HCT116 (cell line): ENCODE measurements around the gene GMNN. TPM values are rescaled to one million over a fixed set of nuclear protein-coding genes. Genes with fewer than 3 reads are reported as not detected.

Source experiments
- ATAC-seq: fragments of 200-7000 bp; cut with Tn5 transposase; 2 replicates; pipeline ENCODE4 v1.9.1; 2020; ENCODE audit warnings: mild to moderate bottlenecking, moderate library complexity
- BruUV-seq: library from RNA; stranded (reverse); fragments of 400-500 nt; replicated peaks from 2 replicates; lab custom pipeline; 2021; lab: Mats Ljungman, UMichigan
- CTCF ChIA-PET: fragments of 300-600 bp; sonication (Branson Sonifier 250); formaldehyde crosslinking; loops from one replicate; lab custom pipeline; 2021; ENCODE audit warnings: antibody characterized with exemption; lab: Charles Lee
- POLR2A ChIA-PET: fragments of 300-600, 350-600 bp; sonication (Branson Sonifier 250); formaldehyde crosslinking; loops from one replicate; lab custom pipeline; 2021; ENCODE audit warnings: antibody characterized with exemption; lab: Charles Lee
- RAD21 ChIA-PET, 2 experiments: fragments of 300-600 bp; sonication (Branson Sonifier 250); formaldehyde crosslinking; loops; one replicate each; lab custom pipeline; 2023; ENCODE audit warnings: low total read pairs in 2 of 2; ENCODE audit not compliant: uncharacterized antibody in 2 of 2, unreplicated experiment in 2 of 2, low non-redundant PET in 1 of 2; lab: Charles Lee
- DNase-seq: peaks from one replicate; pipeline ENCODE4 v3.0.0-alpha.2; 2010; ENCODE audit warnings: low read depth, low spot score
- H2AFZ ChIP-seq: fragments of 200-600 bp; shearing (Covaris generic), sonication (generic); 2 replicates; pipeline ENCODE4 v1.6.1; 2017; ENCODE audit warnings: low read depth, mixed run types, mixed read lengths, antibody characterized with exemption, low read length; ENCODE audit not compliant: poor library complexity, severe bottlenecking
- H3K27ac ChIP-seq: 2 replicates; pipeline ENCODE4 v1.5.1; 2012; ENCODE audit warnings: low read depth, low read length
- H3K27me3 ChIP-seq: fragments of 200-600 bp; sonication (generic); 2 replicates; pipeline ENCODE4 v1.6.1; 2016; ENCODE audit warnings: mixed run types, low read length, mixed read lengths; ENCODE audit not compliant: insufficient read depth
- H3K36me3 ChIP-seq, 2 experiments: fragments of 200-500 bp in 1 of 2; fragments of 200-600 bp in 1 of 2; sonication (Bioruptor generic) in 1 of 2; sonication (generic) in 1 of 2; 2 replicates each; pipeline versions ENCODE4 v1.5.1 to v1.6.1; 2014 to 2016; ENCODE audit warnings: low read length in 2 of 2, inconsistent platforms in 1 of 2, mixed read lengths in 1 of 2, mixed run types in 1 of 2; ENCODE audit not compliant: insufficient read depth in 2 of 2, control insufficient read depth in 1 of 2
- H3K4me1 ChIP-seq, 2 experiments: fragments of 200-600 bp in 1 of 2; sonication (generic) in 1 of 2; 2 replicates each; pipeline versions ENCODE4 v1.5.1 to v1.6.1; 2012 to 2017; ENCODE audit warnings: low read length in 2 of 2, inconsistent platforms in 1 of 2, mild to moderate bottlenecking in 1 of 2, mixed read lengths in 1 of 2, mixed run types in 1 of 2, moderate library complexity in 1 of 2; ENCODE audit not compliant: insufficient read depth in 2 of 2, control insufficient read depth in 1 of 2
- H3K4me2 ChIP-seq: fragments of 200-600 bp; sonication (generic); 2 replicates; pipeline ENCODE4 v1.6.1; 2017; ENCODE audit warnings: mixed run types, low read length, mixed read lengths
- H3K4me3 ChIP-seq, 2 experiments: fragments of 200-600 bp in 1 of 2; sonication (generic) in 1 of 2; replicated peaks in 1 of 2; 2 replicates each; pipeline ENCODE4 v1.5.1; 2011 to 2016; ENCODE audit warnings: low read length in 2 of 2, control low read depth in 1 of 2, low read depth in 1 of 2, mild to moderate bottlenecking in 1 of 2, mixed read lengths in 1 of 2, mixed run types in 1 of 2
- H3K79me2 ChIP-seq: fragments of 200-600 bp; sonication (generic); 2 replicates; pipeline ENCODE4 v1.6.1; 2017; ENCODE audit warnings: mild to moderate bottlenecking, mixed run types, low read length, moderate library complexity, mixed read lengths; ENCODE audit not compliant: insufficient read depth
- H3K9ac ChIP-seq: fragments of 200-600 bp; sonication (generic); 2 replicates; pipeline ENCODE4 v1.6.1; 2016; ENCODE audit warnings: low read length, mixed read lengths
- H3K9me2 ChIP-seq: fragments of 200-600 bp; sonication (generic), shearing (Covaris generic); 2 replicates; pipeline ENCODE4 v1.6.1; 2017; ENCODE audit warnings: mixed run types, mild to moderate bottlenecking, moderate library complexity; ENCODE audit not compliant: insufficient read depth
- H3K9me3 ChIP-seq, 2 experiments: fragments of 200-500 bp in 1 of 2; fragments of 200-600 bp in 1 of 2; sonication (Bioruptor generic) in 1 of 2; sonication (generic) in 1 of 2; 2 replicates each; pipeline ENCODE4 v1.6.1; 2014 to 2017; ENCODE audit warnings: low read length in 2 of 2, mixed read lengths in 2 of 2, inconsistent platforms in 1 of 2, low read depth in 1 of 2, mild to moderate bottlenecking in 1 of 2, mixed run types in 1 of 2, moderate library complexity in 1 of 2; ENCODE audit not compliant: control insufficient read depth in 1 of 2, insufficient read depth in 1 of 2
- H4K20me1 ChIP-seq: fragments of 200-600 bp; sonication (generic), shearing (Covaris generic); 2 replicates; pipeline ENCODE4 v1.6.1; 2017; ENCODE audit warnings: mixed run types, mild to moderate bottlenecking, moderate library complexity; ENCODE audit not compliant: insufficient read depth
- CBX3 ChIP-seq: IDR thresholded peaks from 2 replicates; pipeline ENCODE4 v1.6.1; 2012; ENCODE audit warnings: low read depth
- EGR1 ChIP-seq: IDR thresholded peaks from 2 replicates; pipeline ENCODE4 v1.6.1; 2012; ENCODE audit warnings: low read depth
- FOSL1 ChIP-seq: IDR thresholded peaks from 2 replicates; pipeline ENCODE4 v1.6.1; 2012; ENCODE audit warnings: low read depth
- JUND ChIP-seq: IDR thresholded peaks from 2 replicates; pipeline ENCODE4 v1.6.1; 2012
- POLR2AphosphoS5 ChIP-seq: IDR thresholded peaks from 2 replicates; pipeline ENCODE4 v1.6.1; 2011; ENCODE audit warnings: mild to moderate bottlenecking, low read depth, low read length, moderate library complexity
- SP1 ChIP-seq: IDR thresholded peaks from 2 replicates; pipeline ENCODE4 v1.6.1; 2012; ENCODE audit warnings: low read depth
- YY1 ChIP-seq: IDR thresholded peaks from 2 replicates; pipeline ENCODE4 v1.6.1; 2011; ENCODE audit warnings: low read length, low read depth, moderate library complexity, mild to moderate bottlenecking; ENCODE audit not compliant: insufficient replicate concordance; ENCODE audit errors: extremely low read depth
- ZFX ChIP-seq: fragments of 450-650 bp; IDR thresholded peaks from 2 replicates; pipeline ENCODE4 v1.6.1; 2017
- intact Hi-C: fragments of 100-400 bp; cut with micrococcal nuclease; formaldehyde crosslinking; loops from 2 replicates; pipeline ENCODE4 v1.10.0; 2022
- total RNA-seq: library from RNA; stranded (reverse); gene quantifications from one replicate; pipeline ENCODE4 v1.2.1, GENCODE V29; 2021; ENCODE audit not compliant: unreplicated experiment
- TF ChIP-seq, protein P1 (sequence below): IDR thresholded peaks from 2 replicates; pipeline ENCODE4 v1.6.1; 2011; ENCODE audit warnings: mild to moderate bottlenecking, low read length, moderate library complexity; ENCODE audit not compliant: insufficient replicate concordance; ENCODE audit errors: extremely low read depth

The GMNN gene
- total RNA-seq, 1 experiment from 2014 or later: 54.9 TPM

DNA sequence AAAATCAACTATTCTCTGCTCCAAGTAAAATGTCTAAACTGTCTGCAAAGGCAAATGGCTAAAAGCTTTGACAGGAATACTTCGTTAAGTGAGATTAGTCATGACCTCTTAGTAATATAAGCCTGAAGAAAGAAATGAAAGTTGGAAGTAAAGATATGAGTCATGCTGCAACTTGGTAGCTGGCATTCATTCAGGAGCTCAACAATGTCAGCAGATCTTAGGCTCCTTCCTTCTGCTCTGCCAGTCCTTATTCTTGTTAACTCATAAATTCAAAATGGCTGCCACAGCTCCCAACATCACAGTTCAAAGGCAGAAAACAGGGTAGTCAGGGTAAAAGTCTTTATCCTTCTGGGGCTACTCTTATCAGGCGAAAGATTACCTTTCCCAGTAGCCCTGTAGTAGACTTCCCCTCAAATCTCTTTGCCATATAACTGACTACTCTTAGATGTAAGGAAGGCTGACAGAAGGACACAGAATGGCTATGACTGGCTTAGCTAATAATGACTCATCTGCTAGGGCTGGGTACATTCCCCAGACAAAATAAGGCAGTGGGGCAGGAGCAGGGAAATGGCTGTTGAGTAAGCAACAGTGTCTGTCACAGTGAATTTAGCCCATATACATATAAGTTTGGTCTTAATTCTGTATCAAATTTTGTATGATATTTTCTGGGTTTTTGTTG, 31.3 kb upstream of the GMNN start:
- peak overlapping the region; percentile 95 for H2AFZ ChIP-seq
- H4K20me1 ChIP-seq: no peaks in the 10 kb centered on the region
- CTCF ChIA-PET: interaction anchor here (1.0 to 1.3 kb wide), 4 partner anchors 16 to 222 kb away, joined by 3 to 4 read pairs (median 3); no protein-coding TSS in a partner anchor
- peak overlapping the region; percentile 6 to 36; a peak in 3 of 4 replicates for H3K4me3 ChIP-seq
- ATAC-seq (peak; percentile 88), DNase-seq (peak; percentile 76)
- peak overlapping the region; percentile 47 for H3K9ac ChIP-seq
- intact Hi-C loops: loop anchor here (1.0 kb wide), 1 partner anchor 22 kb away; no protein-coding TSS in a partner anchor
- peak overlapping the region; percentile 59 for H3K27ac ChIP-seq
- peak overlapping the region; percentile 56 for H3K4me2 ChIP-seq
- BruUV-seq: no TSS peak
- POLR2A ChIA-PET: interaction anchor here (0.6 to 1.4 kb wide), 6 partner anchors 9 to 274 kb away, joined by 3 to 5 read pairs (median 5); no protein-coding TSS in a partner anchor
- no peaks in the 10 kb centered on the region for H3K27me3 ChIP-seq
- TF ChIP-seq SP1 (peak; percentile 59), JUND (peak; percentile 79), POLR2AphosphoS5 (0 out of 2 replicates have a peak, but pooled peaks have one; percentile 3), FOSL1 (peak; percentile 76), ZFX (no peak), CBX3 (peak; percentile 78), YY1 (peak; percentile 74), EGR1 (no peak)
- TF ChIP-seq, protein P1, sequence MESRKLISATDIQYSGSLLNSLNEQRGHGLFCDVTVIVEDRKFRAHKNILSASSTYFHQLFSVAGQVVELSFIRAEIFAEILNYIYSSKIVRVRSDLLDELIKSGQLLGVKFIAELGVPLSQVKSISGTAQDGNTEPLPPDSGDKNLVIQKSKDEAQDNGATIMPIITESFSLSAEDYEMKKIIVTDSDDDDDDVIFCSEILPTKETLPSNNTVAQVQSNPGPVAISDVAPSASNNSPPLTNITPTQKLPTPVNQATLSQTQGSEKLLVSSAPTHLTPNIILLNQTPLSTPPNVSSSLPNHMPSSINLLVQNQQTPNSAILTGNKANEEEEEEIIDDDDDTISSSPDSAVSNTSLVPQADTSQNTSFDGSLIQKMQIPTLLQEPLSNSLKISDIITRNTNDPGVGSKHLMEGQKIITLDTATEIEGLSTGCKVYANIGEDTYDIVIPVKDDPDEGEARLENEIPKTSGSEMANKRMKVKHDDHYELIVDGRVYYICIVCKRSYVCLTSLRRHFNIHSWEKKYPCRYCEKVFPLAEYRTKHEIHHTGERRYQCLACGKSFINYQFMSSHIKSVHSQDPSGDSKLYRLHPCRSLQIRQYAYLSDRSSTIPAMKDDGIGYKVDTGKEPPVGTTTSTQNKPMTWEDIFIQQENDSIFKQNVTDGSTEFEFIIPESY: no peak
- H3K36me3 ChIP-seq: no peaks in the 10 kb centered on the region
- peaks cover 3 to 22% of the 10 kb centered on the region in 2 experiments; a peak in 3 of 4 replicates for H3K4me1 ChIP-seq
- no peaks in the 10 kb centered on the region for H3K79me2 ChIP-seq
- RAD21 ChIA-PET: interaction anchor here in 1 of 2 experiments (0.8 kb wide), 1 partner anchor 160 kb away, joined by 3 read pairs; no protein-coding TSS in a partner anchor
- H3K9me3 ChIP-seq: no peaks in the 10 kb centered on the region
- 0 out of 2 replicates have a peak, but pooled peaks cover 3% of the 10 kb centered on the region for H3K9me2 ChIP-seq
